ENCODE results near the gene PRKCE.

PRKCE gene

DNA sequence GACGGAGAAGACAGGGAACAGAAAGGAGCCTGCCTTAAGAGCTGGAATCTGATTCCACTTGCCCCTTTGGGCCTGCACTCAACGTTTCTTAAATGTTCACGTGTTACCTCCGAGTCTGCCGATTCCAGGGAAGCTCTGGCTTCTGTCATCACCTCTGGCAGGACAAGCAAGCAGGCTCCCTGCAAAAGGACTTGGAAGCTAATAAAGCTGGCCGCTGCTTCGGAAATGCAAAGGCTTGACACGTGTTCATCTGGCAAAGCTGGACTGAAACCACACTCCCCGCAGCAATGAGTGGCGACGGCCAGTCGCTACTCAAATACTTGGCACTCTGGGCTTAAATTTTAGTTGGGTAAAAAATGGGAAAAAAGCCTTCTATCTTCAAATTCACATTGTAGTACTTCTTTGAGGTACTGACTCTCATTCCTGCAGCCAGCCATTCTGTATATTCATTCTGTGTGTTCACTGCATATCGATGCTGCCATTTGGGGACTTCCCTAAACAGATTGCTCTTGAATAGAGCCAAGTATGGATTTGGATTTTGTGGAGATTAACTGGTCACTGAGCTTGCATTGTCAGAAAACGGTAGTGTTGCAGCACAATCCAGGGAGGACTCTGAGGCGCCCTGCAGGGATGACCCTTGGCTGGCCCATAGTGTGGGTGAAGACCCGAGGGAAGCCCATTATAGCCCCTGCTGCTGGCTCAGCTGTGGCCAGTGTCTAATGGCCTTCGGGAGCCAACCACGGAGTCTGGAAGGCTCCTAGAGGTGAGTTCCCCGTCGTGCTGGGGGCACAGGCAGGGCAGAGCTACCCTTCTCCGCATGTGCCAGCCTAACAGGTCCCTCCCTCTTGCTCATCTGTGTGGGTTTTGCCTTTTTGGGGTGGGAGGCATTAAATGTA lies 231.5 kb downstream of the PRKCE start:
- TF ChIP-seq, protein P1, sequence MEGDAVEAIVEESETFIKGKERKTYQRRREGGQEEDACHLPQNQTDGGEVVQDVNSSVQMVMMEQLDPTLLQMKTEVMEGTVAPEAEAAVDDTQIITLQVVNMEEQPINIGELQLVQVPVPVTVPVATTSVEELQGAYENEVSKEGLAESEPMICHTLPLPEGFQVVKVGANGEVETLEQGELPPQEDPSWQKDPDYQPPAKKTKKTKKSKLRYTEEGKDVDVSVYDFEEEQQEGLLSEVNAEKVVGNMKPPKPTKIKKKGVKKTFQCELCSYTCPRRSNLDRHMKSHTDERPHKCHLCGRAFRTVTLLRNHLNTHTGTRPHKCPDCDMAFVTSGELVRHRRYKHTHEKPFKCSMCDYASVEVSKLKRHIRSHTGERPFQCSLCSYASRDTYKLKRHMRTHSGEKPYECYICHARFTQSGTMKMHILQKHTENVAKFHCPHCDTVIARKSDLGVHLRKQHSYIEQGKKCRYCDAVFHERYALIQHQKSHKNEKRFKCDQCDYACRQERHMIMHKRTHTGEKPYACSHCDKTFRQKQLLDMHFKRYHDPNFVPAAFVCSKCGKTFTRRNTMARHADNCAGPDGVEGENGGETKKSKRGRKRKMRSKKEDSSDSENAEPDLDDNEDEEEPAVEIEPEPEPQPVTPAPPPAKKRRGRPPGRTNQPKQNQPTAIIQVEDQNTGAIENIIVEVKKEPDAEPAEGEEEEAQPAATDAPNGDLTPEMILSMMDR (IDR thresholded peaks at IDR 0.05): no peak

DNA sequence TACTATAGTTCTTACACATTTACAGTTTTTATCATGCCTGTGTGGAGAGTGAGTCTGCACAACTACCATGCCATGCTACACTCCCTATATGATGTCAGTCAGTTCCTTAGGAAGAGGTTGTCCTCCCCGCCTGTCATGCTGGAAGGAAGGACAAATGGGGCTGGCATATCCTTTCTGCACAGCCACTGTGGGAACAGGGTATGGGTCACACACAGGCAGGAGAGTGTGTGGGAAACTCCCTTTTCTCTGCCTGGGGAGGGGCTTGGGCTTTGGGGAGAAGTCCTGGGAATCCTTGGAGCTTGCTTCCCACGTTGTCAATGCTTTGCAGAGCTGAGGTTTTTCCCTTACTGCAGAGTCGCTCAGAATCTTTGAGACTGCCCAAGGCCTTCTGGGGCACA lies 232.1 kb downstream of the PRKCE start:
- TF ChIP-seq, protein P1 (IDR thresholded peaks at IDR 0.05): no peak

DNA sequence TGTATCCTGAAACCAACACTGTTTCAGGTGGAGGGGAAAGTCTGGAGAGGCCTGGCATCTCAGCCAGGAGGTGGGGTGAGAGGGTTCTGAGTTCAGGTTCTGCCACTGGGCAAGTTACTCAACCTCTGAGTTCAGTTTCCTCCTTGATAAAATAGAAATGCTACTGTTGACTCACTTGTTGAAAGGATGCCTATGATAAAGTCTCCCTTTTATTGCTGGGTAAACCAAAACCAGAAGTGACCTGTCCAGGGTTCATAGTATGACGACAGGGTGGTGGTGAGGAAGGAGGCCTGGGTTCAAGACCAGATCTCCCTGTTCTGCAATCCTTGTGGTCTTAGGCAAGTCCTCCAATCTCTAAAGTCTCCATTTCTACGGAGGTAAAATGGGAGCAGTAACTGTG lies 232.7 kb downstream of the PRKCE start:
- TF ChIP-seq, protein P1 (IDR thresholded peaks at IDR 0.05): no peak

DNA sequence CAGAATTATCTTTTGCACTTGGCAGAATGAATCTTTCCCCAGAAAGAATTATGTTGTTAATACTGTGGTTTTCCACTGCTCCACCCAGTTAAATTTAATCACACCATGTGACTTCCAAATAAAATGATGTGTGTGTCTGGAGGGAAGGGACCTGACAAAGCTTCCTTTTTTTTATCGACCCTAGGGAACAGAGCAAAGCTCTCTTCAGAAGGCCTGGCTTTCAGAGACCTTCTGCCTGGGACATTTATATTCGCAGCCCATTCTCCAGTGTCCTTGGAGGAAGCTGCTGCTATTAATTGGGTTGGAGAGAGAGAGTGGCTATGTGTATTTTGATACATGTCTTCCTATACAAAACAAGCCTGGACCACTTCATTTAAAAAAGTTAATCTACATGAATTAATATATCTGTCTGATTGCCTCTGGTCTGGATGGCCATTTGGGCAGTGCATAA lies 233.7 kb downstream of the PRKCE start:
- TF ChIP-seq, protein P1 (IDR thresholded peaks at IDR 0.05): no peak

DNA sequence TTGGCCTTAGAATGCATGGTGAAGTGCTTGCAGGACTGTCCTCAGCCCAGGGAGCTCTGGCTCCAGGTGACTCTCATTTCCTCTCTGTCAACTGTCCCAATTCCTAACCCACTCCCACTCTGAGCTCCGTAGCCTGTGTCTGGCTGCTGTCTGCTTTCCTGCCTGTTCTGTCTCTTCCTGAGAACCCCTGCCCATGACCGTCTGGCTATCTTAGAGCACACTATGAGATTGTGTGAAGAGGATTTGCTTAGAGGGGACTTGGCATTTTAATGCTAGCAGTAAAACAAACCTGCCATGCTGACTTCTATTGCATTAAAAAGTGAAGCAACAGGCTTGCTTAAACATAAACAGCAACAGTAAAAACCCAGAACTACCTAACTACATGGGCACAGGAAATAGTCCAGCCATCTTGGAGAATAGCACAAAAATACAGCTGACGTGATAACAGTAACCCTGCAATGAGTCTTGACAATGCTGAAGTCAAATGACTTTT lies 234.7 kb downstream of the PRKCE start:
- TF ChIP-seq, protein P1 (IDR thresholded peaks at IDR 0.05): no peak

DNA sequence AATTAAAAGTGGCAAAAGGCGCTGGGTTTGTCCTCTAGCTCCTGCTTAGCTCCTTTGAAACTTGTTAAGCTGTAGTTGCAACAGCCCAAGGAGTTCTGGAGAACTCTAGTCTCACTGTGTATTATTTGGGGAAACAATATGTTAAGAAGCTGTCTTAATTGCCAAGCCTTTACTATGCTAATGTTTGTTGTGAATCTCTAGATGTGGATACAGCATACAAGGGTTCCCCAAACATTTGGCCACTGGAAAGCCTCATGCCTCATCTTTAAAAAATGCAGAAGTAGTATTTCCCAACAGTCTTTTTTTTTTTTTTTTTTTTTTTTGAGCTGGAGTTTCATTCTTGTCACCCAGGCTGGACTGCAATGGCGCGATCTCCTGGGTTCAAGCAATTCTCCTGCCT lies 236.7 kb downstream of the PRKCE start:
- TF ChIP-seq, protein P1 (IDR thresholded peaks at IDR 0.05): no peak

DNA sequence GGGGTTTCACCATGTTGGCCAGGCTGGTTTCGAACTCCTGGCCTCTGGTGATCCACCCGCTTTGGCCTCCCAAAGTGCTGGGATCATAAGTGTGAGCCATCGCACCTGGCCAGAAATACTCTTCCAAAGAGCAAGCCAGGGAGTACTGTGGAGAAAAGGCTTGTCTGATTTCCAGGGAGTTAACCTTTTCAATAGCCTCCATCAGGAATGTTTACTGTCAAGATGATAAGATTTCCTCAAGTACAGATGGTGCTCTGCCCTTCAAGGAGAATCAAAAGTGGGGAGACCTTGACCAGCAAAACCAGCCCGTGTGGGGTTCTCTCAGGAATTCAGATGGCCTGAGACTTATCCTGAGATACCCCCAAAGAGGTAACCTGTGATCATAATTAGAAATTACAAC lies 237.2 kb downstream of the PRKCE start:
- TF ChIP-seq, protein P1 (IDR thresholded peaks at IDR 0.05): no peak

Measured in LNCAP (cell line).